Endometrial microvascular endothelial cells (primary cell): ENCODE measurements around the gene ELMO2. TPM values are rescaled to one million over a fixed set of nuclear protein-coding genes. Genes with fewer than 3 reads are reported as not detected.

Experiments
- in situ Hi-C: cut with HindIII; loops from 2 replicates; pipeline ENCODE4 v1.10.0; 2017; ENCODE audit warnings: low sequenced_read_pairs, low pct_unique_long_range_greater_than_20kb; ENCODE audit errors: inconsistent ontology term
- total RNA-seq: library from RNA; depleted of rRNA; stranded (reverse); fragments of >200 nt; gene quantifications from one replicate; pipeline ENCODE4 v1.2.3, GENCODE V29; 2015; ENCODE audit errors: inconsistent ontology term

ELMO2 gene
- total RNA-seq, 1 donor from 2014 or later: 41.7 TPM

GRCh38 chr20:46376196-46376785 lies 30.1 kb downstream of the ELMO2 start:
- in situ Hi-C loops: no loop called here

GRCh38 chr20:46375771-46376170 lies 30.6 kb downstream of the ELMO2 start:
- in situ Hi-C loops: no loop called here

- in situ Hi-C loops: no loop called here
These were observed 32.0 kb downstream of the ELMO2 start for GRCh38 chr20:46374383-46374782.

- in situ Hi-C loops: no loop called here
These were observed 34.8 kb downstream of the ELMO2 start for GRCh38 chr20:46371656-46372055.

- in situ Hi-C loops: no loop called here
These were observed 37.5 kb downstream of the ELMO2 start for GRCh38 chr20:46368902-46369268.

GRCh38 chr20:46367967-46368901 lies 38.2 kb downstream of the ELMO2 start:
- in situ Hi-C loops: no loop called here

GRCh38 chr20:46367234-46367633 lies 39.2 kb downstream of the ELMO2 start:
- in situ Hi-C loops: no loop called here

GRCh38 chr20:46366826-46367225 lies 39.6 kb downstream of the ELMO2 start:
- in situ Hi-C loops: no loop called here

GRCh38 chr20:46365487-46366220 lies 40.8 kb downstream of the ELMO2 start:
- in situ Hi-C loops: no loop called here

- in situ Hi-C loops: no loop called here
These were observed 41.5 kb downstream of the ELMO2 start for GRCh38 chr20:46364670-46365486.

GRCh38 chr20:46363874-46364669 lies 42.3 kb downstream of the ELMO2 start:
- in situ Hi-C loops: no loop called here

GRCh38 chr20:46362921-46363867 lies 43.2 kb downstream of the ELMO2 start:
- in situ Hi-C loops: no loop called here

GRCh38 chr20:46361811-46362210 lies 44.6 kb downstream of the ELMO2 start:
- in situ Hi-C loops: no loop called here

- in situ Hi-C loops: no loop called here
These were observed 45.0 kb downstream of the ELMO2 start for GRCh38 chr20:46361381-46361780.

- in situ Hi-C loops: no loop called here
These were observed 47.1 kb downstream of the ELMO2 start for GRCh38 chr20:46359233-46359751.

- in situ Hi-C loops: no loop called here
These were observed 47.9 kb downstream of the ELMO2 start for GRCh38 chr20:46358346-46359058.
